OCI-LY7 (cell line): Measurements from ENCODE around the gene DCAF11. TPM values are rescaled to one million over a fixed set of nuclear protein-coding genes. Genes with fewer than 3 reads are reported as not detected.

Source experiments
- BruUV-seq: library from RNA; stranded (reverse); fragments of 400-500 nt; replicated peaks from 2 replicates; lab custom pipeline; 2021; lab: Mats Ljungman, UMichigan
- CTCF ChIA-PET: fragments of 300-600 bp; sonication (Branson Sonifier 250); formaldehyde crosslinking; loops from one replicate; lab custom pipeline; 2022; ENCODE audit warnings: antibody characterized with exemption; ENCODE audit not compliant: unreplicated experiment; lab: Charles Lee
- POLR2A ChIA-PET: fragments of 300-600 bp; sonication (Branson Sonifier 250); formaldehyde crosslinking; loops from one replicate; lab custom pipeline; 2022; ENCODE audit warnings: antibody characterized with exemption; lab: Charles Lee
- DNase-seq: peaks from one replicate; pipeline ENCODE4 v3.0.0-alpha.2; 2015; ENCODE audit warnings: low spot score
- H2AFZ ChIP-seq: fragments of 200-600 bp; sonication (generic), shearing (Covaris generic); 2 replicates; pipeline ENCODE4 v1.6.1; 2014; ENCODE audit warnings: mild to moderate bottlenecking, antibody characterized with exemption, low read length, moderate library complexity
- H3K27ac ChIP-seq: fragments of 200-600 bp; sonication (generic); 2 replicates; pipeline ENCODE4 v1.5.1; 2014; ENCODE audit warnings: mixed run types, low read depth, mild to moderate bottlenecking, moderate library complexity, low read length, inconsistent platforms; ENCODE audit not compliant: poor library complexity, severe bottlenecking
- H3K36me3 ChIP-seq: fragments of 200-600 bp; sonication (generic); 2 replicates; pipeline ENCODE4 v1.6.1; 2014; ENCODE audit warnings: mild to moderate bottlenecking, antibody characterized with exemption, low read length, moderate library complexity, mixed read lengths; ENCODE audit not compliant: insufficient read depth
- H3K4me1 ChIP-seq: fragments of 200-600 bp; sonication (generic); 2 replicates; pipeline ENCODE4 v1.5.1; 2014; ENCODE audit warnings: mild to moderate bottlenecking, low read length; ENCODE audit not compliant: insufficient read depth, poor library complexity, severe bottlenecking
- H3K4me2 ChIP-seq: fragments of 200-600 bp; sonication (generic); 2 replicates; pipeline ENCODE4 v1.6.1; 2014; ENCODE audit warnings: mild to moderate bottlenecking, low read length
- H3K4me3 ChIP-seq: fragments of 200-600 bp; sonication (generic); 2 replicates; pipeline ENCODE4 v1.5.1; 2014; ENCODE audit warnings: mild to moderate bottlenecking, low read depth, low read length; ENCODE audit not compliant: poor library complexity, severe bottlenecking
- H3K79me2 ChIP-seq: fragments of 200-600 bp; sonication (generic); 2 replicates; pipeline ENCODE4 v1.6.1; 2016; ENCODE audit warnings: low read depth, mild to moderate bottlenecking, low read length, moderate library complexity, mixed read lengths; ENCODE audit not compliant: insufficient read depth
- H3K9me2 ChIP-seq: fragments of 200-600 bp; sonication (generic); 2 replicates; pipeline ENCODE4 v1.6.1; 2016; ENCODE audit warnings: mild to moderate bottlenecking, low read length, mixed read lengths; ENCODE audit not compliant: insufficient read depth
- H3K9me3 ChIP-seq: fragments of 200-600 bp; sonication (generic); 2 replicates; pipeline ENCODE4 v1.6.1; 2014; ENCODE audit warnings: mild to moderate bottlenecking, mixed run types, low read length, mixed read lengths
- H4K20me1 ChIP-seq: fragments of 200-600 bp; sonication (generic); 2 replicates; pipeline ENCODE4 v1.6.1; 2014; ENCODE audit warnings: mild to moderate bottlenecking, antibody characterized with exemption, low read length, moderate library complexity, mixed read lengths; ENCODE audit not compliant: insufficient read depth
- CTCF ChIP-seq: fragments of 200-600 bp; sonication (generic); conservative IDR thresholded peaks from 2 replicates; pipeline ENCODE4 v1.5.1; 2014; ENCODE audit warnings: mild to moderate bottlenecking, antibody characterized with exemption, low read length, moderate library complexity, mixed read lengths
- EZH2phosphoT487 ChIP-seq: fragments of 200-600 bp; sonication (generic); IDR thresholded peaks from 2 replicates; pipeline ENCODE4 v1.6.1; 2018; ENCODE audit warnings: low read depth, borderline replicate concordance, mild to moderate bottlenecking, mixed run types, antibody characterized with exemption, low read length, moderate library complexity, mixed read lengths
- intact Hi-C: fragments of 100-400 bp; cut with micrococcal nuclease; formaldehyde crosslinking; loops from one replicate; pipeline ENCODE4 v1.10.0; 2022; ENCODE audit not compliant: unreplicated experiment
- microRNA-seq: library from miRNA; unstranded; fragments of <30 nt; microRNA quantifications from one replicate; pipeline ENCODE4 v1.2.0, GENCODE V29; 2022; ENCODE audit warnings: borderline replicate concordance
- small RNA-seq: library from RNA; depleted of rRNA; stranded (forward); fragments of <200 nt; gene quantifications from one replicate; pipeline ENCODE3, GENCODE V24; 2014
- total RNA-seq, 2 experiments: library from RNA; depleted of rRNA in 1 of 2; stranded (reverse); fragments of >200 nt in 1 of 2; shearing (Covaris generic) in 1 of 2; gene quantifications; 2 replicates each; pipeline ENCODE4 v1.2.3, GENCODE V29; 2014 to 2022

The DCAF11 gene
- total RNA-seq, 2 experiments from 2014 or later = 63.6 to 75.5 TPM

GRCh38 chr14:24172871-24173281 lies 58.3 kb downstream of the DCAF11 start:
- no TSS peak for BruUV-seq
- intact Hi-C loops = no loop called here
- no peak for DNase-seq
- ChIA-PET CTCF (interaction anchor here (1.3 kb wide), 1 partner anchor 12 kb away, joined by 3 read pairs; the partner anchor contains the start of gene IRF9), POLR2A (interaction anchor here (0.9 kb wide), 1 partner anchor 101 kb away, joined by 3 read pairs; no protein-coding TSS in a partner anchor)
- no peak overlapping the region for H3K27ac ChIP-seq
- no peaks in the 10 kb centered on the region for H3K79me2 ChIP-seq
- H3K9me2 ChIP-seq = no peaks in the 10 kb centered on the region
- TF ChIP-seq CTCF = no peak
- TF ChIP-seq EZH2phosphoT487 = no peak
- no peaks in the 10 kb centered on the region for H3K4me1 ChIP-seq
- H3K4me3 ChIP-seq = no peak overlapping the region
- no peaks in the 10 kb centered on the region for H3K36me3 ChIP-seq
- H4K20me1 ChIP-seq = no peaks in the 10 kb centered on the region
- no peaks in the 10 kb centered on the region for H3K9me3 ChIP-seq
- H3K4me2 ChIP-seq = no peak overlapping the region
- H2AFZ ChIP-seq = no peak overlapping the region

Small RNAs within 50 kb of the gene (microRNA-seq; reads per million reads assigned to microRNA genes)
- gene MIR7703 = not detected

Small RNAs within 50 kb of the gene (small RNA-seq; reads per million reads assigned to genes)
- gene IRF9 (not detected), gene RNA5SP383 (3.9 reads per million, percentile 89 among the genes with 10 or more reads in this experiment)

Other genes with a start within 250 kb of the DCAF11 start
- 18.5 and 18.7 TPM in 2 replicates for gene DHRS4, start 161.0 kb upstream of the DCAF11 start, total RNA-seq (2014; rRNA removed; shearing (Covaris generic))
- 18.8 and 19.6 TPM in 2 replicates for gene DHRS4, start 161.0 kb upstream of the DCAF11 start, total RNA-seq (2022)
- gene DHRS4L2, start 125.8 kb upstream of the DCAF11 start, total RNA-seq (2014; rRNA removed; shearing (Covaris generic)) = 12.9 and 24.2 TPM in 2 replicates
- 18.6 and 18.8 TPM in 2 replicates for gene DHRS4L2, start 125.8 kb upstream of the DCAF11 start, total RNA-seq (2022)
- gene CARMIL3, start 62.8 kb upstream of the DCAF11 start, total RNA-seq (2014; rRNA removed; shearing (Covaris generic)) = 0.03 and 0.32 TPM in 2 replicates
- 0.21 TPM in 1 of 2 replicates, not detected in the other for gene CARMIL3, start 62.8 kb upstream of the DCAF11 start, total RNA-seq (2022)
- gene CPNE6, start 43.2 kb upstream of the DCAF11 start, total RNA-seq (2014; rRNA removed; shearing (Covaris generic)) = 0.10 TPM in 1 of 2 replicates, not detected in the other
- not detected in 2 replicates for gene CPNE6, start 43.2 kb upstream of the DCAF11 start, total RNA-seq (2022)
- gene PCK2, start 20.5 kb upstream of the DCAF11 start, total RNA-seq (2014; rRNA removed; shearing (Covaris generic)) = 33.7 and 43.6 TPM in 2 replicates
- 130 TPM in 2 replicates for gene PCK2, start 20.5 kb upstream of the DCAF11 start, total RNA-seq (2022)
- gene NRL, start 172 bp downstream of the DCAF11 start, total RNA-seq (2014; rRNA removed; shearing (Covaris generic)) = 3.1 and 4.6 TPM in 2 replicates
- gene NRL, start 172 bp downstream of the DCAF11 start, total RNA-seq (2022) = 7.5 and 8.1 TPM in 2 replicates
- 0.28 TPM in 2 replicates for gene FITM1, start 15.9 kb downstream of the DCAF11 start, total RNA-seq (2014; rRNA removed; shearing (Covaris generic))
- 0.97 and 1.4 TPM in 2 replicates for gene FITM1, start 15.9 kb downstream of the DCAF11 start, total RNA-seq (2022)
- 187 and 213 TPM in 2 replicates for gene PSME1, start 21.4 kb downstream of the DCAF11 start, total RNA-seq (2014; rRNA removed; shearing (Covaris generic))
- 146 and 149 TPM in 2 replicates for gene PSME1, start 21.4 kb downstream of the DCAF11 start, total RNA-seq (2022)
- gene EMC9, start 26.8 kb downstream of the DCAF11 start, total RNA-seq (2014; rRNA removed; shearing (Covaris generic)) = 73.2 and 74.8 TPM in 2 replicates
- 72.0 and 72.9 TPM in 2 replicates for gene EMC9, start 26.8 kb downstream of the DCAF11 start, total RNA-seq (2022)
- 254 and 290 TPM in 2 replicates for gene PSME2, start 31.8 kb downstream of the DCAF11 start, total RNA-seq (2014; rRNA removed; shearing (Covaris generic))
- 176 and 188 TPM in 2 replicates for gene PSME2, start 31.8 kb downstream of the DCAF11 start, total RNA-seq (2022)
- 37.8 and 66.1 TPM in 2 replicates for gene RNF31, start 32.7 kb downstream of the DCAF11 start, total RNA-seq (2014; rRNA removed; shearing (Covaris generic))
- 57.8 and 58.1 TPM in 2 replicates for gene RNF31, start 32.7 kb downstream of the DCAF11 start, total RNA-seq (2022)
- gene IRF9, start 46.5 kb downstream of the DCAF11 start, total RNA-seq (2014; rRNA removed; shearing (Covaris generic)) = 35.1 and 40.7 TPM in 2 replicates
- 36.2 and 39.1 TPM in 2 replicates for gene IRF9, start 46.5 kb downstream of the DCAF11 start, total RNA-seq (2022)
- 4.3 and 9.8 TPM in 2 replicates for gene REC8, start 57.3 kb downstream of the DCAF11 start, total RNA-seq (2014; rRNA removed; shearing (Covaris generic))
- 12.6 and 14.2 TPM in 2 replicates for gene REC8, start 57.3 kb downstream of the DCAF11 start, total RNA-seq (2022)
- gene IPO4, start 74.0 kb downstream of the DCAF11 start, total RNA-seq (2014; rRNA removed; shearing (Covaris generic)) = 48.4 and 59.2 TPM in 2 replicates
- gene IPO4, start 74.0 kb downstream of the DCAF11 start, total RNA-seq (2022) = 49.3 and 53.1 TPM in 2 replicates
- gene TM9SF1, start 80.7 kb downstream of the DCAF11 start, total RNA-seq (2014; rRNA removed; shearing (Covaris generic)) = 23.4 and 31.3 TPM in 2 replicates
- gene TM9SF1, start 80.7 kb downstream of the DCAF11 start, total RNA-seq (2022) = 23.1 and 27.8 TPM in 2 replicates
- gene TSSK4, start 90.9 kb downstream of the DCAF11 start, total RNA-seq (2014; rRNA removed; shearing (Covaris generic)) = not detected in 2 replicates
- 1.1 and 1.5 TPM in 2 replicates for gene TSSK4, start 90.9 kb downstream of the DCAF11 start, total RNA-seq (2022)
- 48.5 and 65.7 TPM in 2 replicates for gene CHMP4A, start 98.7 kb downstream of the DCAF11 start, total RNA-seq (2014; rRNA removed; shearing (Covaris generic))
- 67.6 and 72.9 TPM in 2 replicates for gene CHMP4A, start 98.7 kb downstream of the DCAF11 start, total RNA-seq (2022)
- 21.5 and 23.2 TPM in 2 replicates for gene MDP1, start 101.3 kb downstream of the DCAF11 start, total RNA-seq (2014; rRNA removed; shearing (Covaris generic))
- 26.6 and 30.9 TPM in 2 replicates for gene MDP1, start 101.3 kb downstream of the DCAF11 start, total RNA-seq (2022)
- 167 and 285 TPM in 2 replicates for gene NEDD8, start 117.6 kb downstream of the DCAF11 start, total RNA-seq (2014; rRNA removed; shearing (Covaris generic))
- 174 and 182 TPM in 2 replicates for gene NEDD8, start 117.6 kb downstream of the DCAF11 start, total RNA-seq (2022)
- gene GMPR2, start 118.2 kb downstream of the DCAF11 start, total RNA-seq (2014; rRNA removed; shearing (Covaris generic)) = 39.4 and 51.4 TPM in 2 replicates
- gene GMPR2, start 118.2 kb downstream of the DCAF11 start, total RNA-seq (2022) = 61.4 and 62.3 TPM in 2 replicates
- gene TINF2, start 127.8 kb downstream of the DCAF11 start, total RNA-seq (2014; rRNA removed; shearing (Covaris generic)) = 63.9 and 70.1 TPM in 2 replicates
- 76.1 and 77.5 TPM in 2 replicates for gene TINF2, start 127.8 kb downstream of the DCAF11 start, total RNA-seq (2022)
- 3.0 and 5.2 TPM in 2 replicates for gene TGM1, start 148.4 kb downstream of the DCAF11 start, total RNA-seq (2014; rRNA removed; shearing (Covaris generic))
- 5.4 and 7.0 TPM in 2 replicates for gene TGM1, start 148.4 kb downstream of the DCAF11 start, total RNA-seq (2022)
- 16.7 and 24.3 TPM in 2 replicates for gene RABGGTA, start 156.8 kb downstream of the DCAF11 start, total RNA-seq (2014; rRNA removed; shearing (Covaris generic))
- 27.3 and 29.7 TPM in 2 replicates for gene RABGGTA, start 156.8 kb downstream of the DCAF11 start, total RNA-seq (2022)
- 21.0 and 27.4 TPM in 2 replicates for gene DHRS1, start 185.0 kb downstream of the DCAF11 start, total RNA-seq (2014; rRNA removed; shearing (Covaris generic))
- 34.9 and 35.6 TPM in 2 replicates for gene DHRS1, start 185.0 kb downstream of the DCAF11 start, total RNA-seq (2022)
- 30.6 and 33.2 TPM in 2 replicates for gene NOP9, start 185.1 kb downstream of the DCAF11 start, total RNA-seq (2014; rRNA removed; shearing (Covaris generic))
- gene NOP9, start 185.1 kb downstream of the DCAF11 start, total RNA-seq (2022) = 44.0 and 52.6 TPM in 2 replicates
- not detected in 2 replicates for gene CIDEB, start 193.2 kb downstream of the DCAF11 start, total RNA-seq (2014; rRNA removed; shearing (Covaris generic))
- gene CIDEB, start 193.2 kb downstream of the DCAF11 start, total RNA-seq (2022) = 1.6 and 3.2 TPM in 2 replicates
- gene LTB4R2, start 195.4 kb downstream of the DCAF11 start, total RNA-seq (2014; rRNA removed; shearing (Covaris generic)) = 15.7 and 18.2 TPM in 2 replicates
- gene LTB4R2, start 195.4 kb downstream of the DCAF11 start, total RNA-seq (2022) = 37.6 TPM in 2 replicates
- 15.8 and 17.9 TPM in 2 replicates for gene LTB4R, start 196.7 kb downstream of the DCAF11 start, total RNA-seq (2014; rRNA removed; shearing (Covaris generic))
- 28.3 and 30.5 TPM in 2 replicates for gene LTB4R, start 196.7 kb downstream of the DCAF11 start, total RNA-seq (2022)
- gene ADCY4, start 220.3 kb downstream of the DCAF11 start, total RNA-seq (2014; rRNA removed; shearing (Covaris generic)) = 0.26 and 2.0 TPM in 2 replicates
- 3.4 and 6.0 TPM in 2 replicates for gene ADCY4, start 220.3 kb downstream of the DCAF11 start, total RNA-seq (2022)
- 8.1 and 13.8 TPM in 2 replicates for gene RIPK3, start 225.2 kb downstream of the DCAF11 start, total RNA-seq (2014; rRNA removed; shearing (Covaris generic))
- gene RIPK3, start 225.2 kb downstream of the DCAF11 start, total RNA-seq (2022) = 14.5 and 18.8 TPM in 2 replicates